PFSK-1 (cell line): ENCODE measurements around the gene AVPR1B.

Experiments used
- POLR2AphosphoS5 ChIP-seq: IDR thresholded peaks from 2 replicates; pipeline ENCODE4 v1.6.1; 2012; ENCODE audit warnings: low read depth, mild to moderate bottlenecking, control low read depth, low read length, moderate library complexity
- SIN3A ChIP-seq: IDR thresholded peaks from 2 replicates; pipeline ENCODE4 v1.6.1; 2012; ENCODE audit warnings: mild to moderate bottlenecking, low read length, moderate library complexity, borderline replicate concordance; ENCODE audit not compliant: insufficient read depth
- TAF1 ChIP-seq: IDR thresholded peaks from 2 replicates; pipeline ENCODE4 v1.6.1; 2012; ENCODE audit warnings: low read length, control low read depth, borderline replicate concordance; ENCODE audit not compliant: insufficient read depth

DNA sequence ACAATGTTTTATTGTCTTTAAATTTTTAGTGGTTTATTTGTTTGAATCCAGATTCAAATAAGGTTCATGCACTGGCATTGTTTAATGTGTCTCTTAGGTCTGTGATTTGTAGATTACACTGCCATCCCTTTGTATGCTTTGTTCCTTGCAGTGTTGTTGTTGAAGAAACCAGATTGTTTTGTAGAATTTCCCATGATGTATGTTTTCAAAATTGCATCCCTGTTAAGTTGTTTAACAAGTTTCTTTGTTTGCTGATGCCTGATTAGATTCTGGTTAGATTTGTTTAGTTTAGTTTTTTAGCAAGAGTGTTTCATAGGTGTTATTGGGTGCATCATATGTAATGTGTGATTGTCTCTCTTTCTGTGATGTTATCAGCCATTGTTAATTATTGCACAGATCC lies 5.5 kb upstream of the AVPR1B start:
- TF ChIP-seq POLR2AphosphoS5 (no peak), SIN3A (no peak), TAF1 (no peak)
